ENCODE data around the gene ERICH6.

ERICH6 gene

GRCh38 chr3:150666167-150666566 is 37.6 kb downstream of the ERICH6 start:
- H3K4me3 ChIP-seq (ENCODE audit: insufficient read depth, low read length, poor library complexity, severe bottlenecking): no peak overlapping the region
- H3K79me2 ChIP-seq (ENCODE audit: insufficient read depth, low read length): no peaks in the 10 kb centered on the region
- TF ChIP-seq EZH2phosphoT487 (conservative IDR thresholded peaks at IDR 0.05; ENCODE audit: low read length): no peak
- TF ChIP-seq CTCF (IDR thresholded peaks at IDR 0.05; ENCODE audit: insufficient read depth, low read length, poor library complexity, severe bottlenecking): no peak
- H3F3A ChIP-seq (ENCODE audit: insufficient read depth): no peaks in the 10 kb centered on the region
- no peak overlapping the region for H3K27ac ChIP-seq (ENCODE audit: low read depth, low read length)
- no peaks in the 10 kb centered on the region for H3K9me3 ChIP-seq (ENCODE audit: insufficient read depth, low read length)
- H3K4me2 ChIP-seq (ENCODE audit: low read depth, low read length, poor library complexity, severe bottlenecking): no peak overlapping the region
- no peaks in the 10 kb centered on the region for H4K20me1 ChIP-seq (ENCODE audit: low read depth, low read length)
- H3K27me3 ChIP-seq (ENCODE audit: low read length): no peaks in the 10 kb centered on the region
- no peaks in the 10 kb centered on the region for H3K36me3 ChIP-seq (ENCODE audit: low read length)
- no peaks in the 10 kb centered on the region for H3K9me2 ChIP-seq (replicated peaks; ENCODE audit: insufficient read depth, low read length)
- no peak overlapping the region for H3K9ac ChIP-seq (ENCODE audit: low read length)
- no peak overlapping the region for H2AFZ ChIP-seq (ENCODE audit: low read depth, low read length, severe bottlenecking)

GRCh38 chr3:150663461-150663860 is 40.3 kb downstream of the ERICH6 start:
- H3K9me2 ChIP-seq (replicated peaks; ENCODE audit: insufficient read depth, low read length): no peaks in the 10 kb centered on the region
- no peak overlapping the region for H3K9ac ChIP-seq (ENCODE audit: low read length)
- no peaks in the 10 kb centered on the region for H3F3A ChIP-seq (ENCODE audit: insufficient read depth)
- TF ChIP-seq CTCF (IDR thresholded peaks at IDR 0.05; ENCODE audit: insufficient read depth, low read length, poor library complexity, severe bottlenecking): no peak
- no peak for TF ChIP-seq EZH2phosphoT487 (conservative IDR thresholded peaks at IDR 0.05; ENCODE audit: low read length)
- no peaks in the 10 kb centered on the region for H3K79me2 ChIP-seq (ENCODE audit: insufficient read depth, low read length)
- no peaks in the 10 kb centered on the region for H3K9me3 ChIP-seq (ENCODE audit: insufficient read depth, low read length)
- no peak overlapping the region for H3K4me2 ChIP-seq (ENCODE audit: low read depth, low read length, poor library complexity, severe bottlenecking)
- no peaks in the 10 kb centered on the region for H3K36me3 ChIP-seq (ENCODE audit: low read length)
- H3K27me3 ChIP-seq (ENCODE audit: low read length): no peaks in the 10 kb centered on the region
- no peak overlapping the region for H2AFZ ChIP-seq (ENCODE audit: low read depth, low read length, severe bottlenecking)
- no peak overlapping the region for H3K27ac ChIP-seq (ENCODE audit: low read depth, low read length)
- no peak overlapping the region for H3K4me3 ChIP-seq (ENCODE audit: insufficient read depth, low read length, poor library complexity, severe bottlenecking)
- H4K20me1 ChIP-seq (ENCODE audit: low read depth, low read length): no peaks in the 10 kb centered on the region

GRCh38 chr3:150662410-150663200 is 41.1 kb downstream of the ERICH6 start:
- no peak overlapping the region for H3K27ac ChIP-seq (ENCODE audit: low read depth, low read length)
- no peak for TF ChIP-seq EZH2phosphoT487 (conservative IDR thresholded peaks at IDR 0.05; ENCODE audit: low read length)
- no peak for TF ChIP-seq CTCF (IDR thresholded peaks at IDR 0.05; ENCODE audit: insufficient read depth, low read length, poor library complexity, severe bottlenecking)
- no peak overlapping the region for H3K9ac ChIP-seq (ENCODE audit: low read length)
- no peaks in the 10 kb centered on the region for H3K9me3 ChIP-seq (ENCODE audit: insufficient read depth, low read length)
- H3K36me3 ChIP-seq (ENCODE audit: low read length): no peaks in the 10 kb centered on the region
- H3F3A ChIP-seq (ENCODE audit: insufficient read depth): no peaks in the 10 kb centered on the region
- no peaks in the 10 kb centered on the region for H3K79me2 ChIP-seq (ENCODE audit: insufficient read depth, low read length)
- H3K9me2 ChIP-seq (replicated peaks; ENCODE audit: insufficient read depth, low read length): no peaks in the 10 kb centered on the region
- H4K20me1 ChIP-seq (ENCODE audit: low read depth, low read length): no peaks in the 10 kb centered on the region
- no peak overlapping the region for H2AFZ ChIP-seq (ENCODE audit: low read depth, low read length, severe bottlenecking)
- H3K4me2 ChIP-seq (ENCODE audit: low read depth, low read length, poor library complexity, severe bottlenecking): no peak overlapping the region
- H3K4me3 ChIP-seq (ENCODE audit: insufficient read depth, low read length, poor library complexity, severe bottlenecking): no peak overlapping the region
- H3K27me3 ChIP-seq (ENCODE audit: low read length): no peaks in the 10 kb centered on the region

Measured in SU-DHL-6 (cell line).